ENCODE data around the gene RBSN.

RBSN gene

DNA sequence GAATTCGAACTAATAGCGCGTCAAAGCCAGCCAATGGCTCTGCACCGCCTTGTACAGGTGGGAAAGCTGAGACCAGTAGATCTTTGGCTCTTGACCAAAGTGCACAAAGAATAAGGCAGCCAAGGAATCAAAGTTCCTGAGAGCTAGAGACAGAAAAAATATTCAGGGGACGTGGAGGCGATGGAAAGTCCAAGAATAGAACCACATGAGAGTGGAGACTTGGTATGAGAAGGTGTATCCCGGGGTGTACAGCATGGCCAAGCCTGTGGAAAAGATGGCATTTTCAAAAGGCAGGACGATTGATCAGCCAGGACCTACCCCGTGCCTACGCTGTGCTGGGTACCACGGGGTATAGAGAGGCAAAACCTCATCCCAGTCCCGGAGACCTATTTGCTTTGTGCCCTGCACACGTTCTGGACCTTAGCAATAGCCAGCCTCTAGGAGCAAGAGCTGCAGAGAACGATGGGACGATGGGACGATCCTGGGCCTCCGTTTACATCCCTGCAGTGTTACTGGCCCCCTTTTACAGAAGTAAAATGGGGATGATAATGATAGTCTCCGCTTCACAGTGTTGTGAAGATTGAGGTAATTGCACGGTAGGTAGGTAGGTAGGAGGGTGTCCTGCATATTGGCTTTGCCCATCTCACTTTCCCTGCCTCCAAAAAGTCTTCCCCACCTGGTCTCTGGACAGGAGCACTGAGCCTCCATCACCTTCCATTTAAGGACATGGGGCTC lies 583 bp upstream of the RBSN start:
- no peak for DNase-seq

DNA sequence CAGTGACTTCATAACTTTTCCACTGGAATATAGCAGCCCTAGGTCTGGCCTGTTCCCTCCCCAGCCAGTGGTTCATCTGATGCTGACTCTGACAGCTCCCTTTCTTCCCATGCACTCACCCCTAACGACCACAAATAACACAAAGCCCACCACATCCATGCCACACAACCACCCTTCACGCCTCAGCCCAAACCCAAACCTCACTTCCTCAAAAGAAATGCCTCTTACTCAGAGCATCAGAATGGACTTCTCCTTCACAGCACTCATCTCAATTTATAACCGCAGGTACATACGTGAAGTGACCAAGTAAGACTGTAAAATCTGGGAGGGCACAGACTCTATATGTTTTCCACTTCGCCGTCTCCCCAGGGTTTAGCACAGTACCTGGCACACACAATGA lies 1.1 kb downstream of the RBSN start:
- DNase-seq, result no peak

DNA sequence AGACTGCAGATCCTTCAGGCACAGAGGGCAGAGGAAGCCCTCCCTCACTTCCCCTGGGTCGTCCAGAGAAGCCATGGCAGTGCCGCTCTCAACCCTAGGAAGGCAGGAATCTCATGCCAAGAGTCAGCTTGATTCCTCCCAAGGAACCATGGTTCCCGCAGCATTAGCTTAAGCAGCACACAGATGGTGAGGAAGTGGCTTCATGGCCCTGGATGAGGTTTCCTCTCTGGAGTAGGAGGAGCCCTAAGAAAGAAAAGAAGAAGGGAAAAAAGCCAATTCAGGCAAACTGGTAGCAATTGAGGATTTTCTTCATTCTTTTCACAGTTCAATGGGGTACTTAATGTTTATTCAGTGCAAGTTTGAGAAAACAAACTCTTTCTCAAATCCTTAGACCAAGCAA lies 2.9 kb downstream of the RBSN start:
- DNase-seq, result no peak

DNA sequence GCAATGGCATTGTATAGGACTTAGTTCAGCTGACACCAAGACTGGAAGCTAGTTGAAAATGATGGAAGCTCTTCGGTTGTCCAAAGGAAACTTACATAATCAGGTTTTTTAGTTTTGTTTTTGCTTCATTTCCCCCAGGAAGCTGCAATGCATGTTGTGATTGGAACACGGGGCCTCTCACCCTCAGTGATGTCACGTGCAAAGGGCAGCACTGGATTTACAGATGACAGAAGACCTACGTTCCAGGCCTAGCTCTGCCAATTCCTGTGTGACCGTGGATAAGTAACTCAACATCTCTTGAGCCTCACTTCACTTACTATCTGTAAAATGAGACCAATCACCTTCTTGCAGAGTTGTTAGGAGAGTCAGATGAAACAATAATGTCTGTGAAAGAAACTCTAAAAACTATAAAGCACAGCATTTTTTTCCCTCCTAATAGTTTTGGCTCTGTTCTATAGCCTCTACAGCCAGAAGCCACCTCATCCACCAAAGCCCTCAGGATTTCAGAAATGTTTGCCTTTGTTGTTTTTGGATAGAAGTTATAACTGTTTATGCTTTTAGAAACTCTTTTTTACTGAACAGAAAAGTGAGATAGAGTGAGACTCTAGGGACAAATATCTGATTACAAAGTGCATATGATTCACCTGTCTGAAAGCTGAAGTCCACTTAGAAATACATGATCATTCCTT lies 4.6 kb downstream of the RBSN start:
- DNase-seq, result no peak

DNA sequence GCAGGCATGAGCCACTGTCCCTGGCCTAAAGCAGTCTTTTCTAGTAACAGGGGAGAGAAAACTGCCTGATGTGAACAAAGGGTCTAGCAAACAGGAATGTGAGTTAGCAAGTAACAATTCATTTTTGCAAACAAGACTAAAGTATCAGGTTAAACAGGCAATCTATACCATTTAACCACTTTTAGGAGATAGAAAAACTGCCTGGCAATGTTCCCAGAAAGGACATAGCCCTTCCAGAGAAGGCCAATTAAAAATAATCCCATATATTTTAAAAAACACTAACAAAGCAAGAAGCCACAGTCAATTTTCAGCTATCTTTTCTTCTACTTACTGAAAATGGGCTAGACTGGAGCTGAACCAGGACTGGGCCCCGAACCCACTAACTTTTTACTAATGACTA lies 6.3 kb downstream of the RBSN start:
- no peak for DNase-seq

DNA sequence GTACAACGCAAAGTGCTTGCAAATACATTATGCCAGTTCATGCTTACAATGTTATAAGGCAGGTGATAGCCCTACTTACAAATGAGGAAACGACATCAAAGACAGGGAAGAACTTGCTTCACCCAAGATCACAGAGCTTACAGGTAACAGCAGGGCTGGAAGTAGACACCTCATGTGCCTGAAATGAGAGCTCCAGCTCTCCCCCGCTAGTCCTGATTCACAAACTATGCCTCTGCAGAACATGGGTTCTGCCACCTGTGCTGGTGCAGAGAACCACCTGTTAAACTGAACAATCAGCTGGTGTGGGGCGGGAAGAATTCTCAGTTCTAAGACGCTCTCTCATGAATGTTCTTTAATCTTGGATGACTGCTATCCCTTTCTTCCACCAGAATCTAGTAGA lies 7.4 kb downstream of the RBSN start:
- DNase-seq, result no peak

DNA sequence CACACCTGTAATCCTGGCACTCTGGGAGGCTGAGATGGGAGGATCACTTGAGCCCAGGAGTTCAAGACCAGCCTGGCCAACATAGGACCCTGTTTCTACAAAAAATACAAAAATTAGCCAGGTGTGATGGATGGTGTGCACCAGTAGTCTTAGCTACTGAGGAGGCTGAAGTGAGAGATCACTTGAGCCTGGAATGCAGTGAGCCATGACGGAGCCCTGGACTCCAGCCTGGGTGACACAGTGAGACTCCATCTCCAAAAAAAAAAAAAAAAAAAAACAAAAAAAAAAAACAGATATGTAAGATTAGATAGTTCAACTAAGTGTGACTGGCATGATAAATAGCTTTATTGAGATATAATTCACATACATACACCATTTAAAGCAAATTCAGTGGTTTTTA lies 9.7 kb downstream of the RBSN start:
- no peak for DNase-seq

DNA sequence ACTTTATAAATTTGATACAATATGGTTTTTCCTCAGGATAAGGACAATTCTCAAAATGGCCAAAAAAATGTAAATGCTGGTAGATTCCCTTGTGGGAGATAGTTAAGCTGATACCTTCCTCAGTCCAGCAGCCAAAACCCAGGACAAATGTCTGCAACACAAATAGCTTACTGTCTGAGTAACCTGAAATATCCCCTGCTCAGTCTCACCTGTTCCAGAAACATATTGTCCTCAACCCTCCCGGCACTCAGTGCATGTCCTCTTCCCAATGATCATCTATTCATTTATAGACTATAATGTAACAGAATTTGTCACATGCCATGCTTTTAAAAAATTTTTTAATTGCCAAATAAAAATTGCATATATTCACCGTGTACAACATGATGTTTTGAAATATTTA lies 12.2 kb downstream of the RBSN start:
- no peak for DNase-seq

DNA sequence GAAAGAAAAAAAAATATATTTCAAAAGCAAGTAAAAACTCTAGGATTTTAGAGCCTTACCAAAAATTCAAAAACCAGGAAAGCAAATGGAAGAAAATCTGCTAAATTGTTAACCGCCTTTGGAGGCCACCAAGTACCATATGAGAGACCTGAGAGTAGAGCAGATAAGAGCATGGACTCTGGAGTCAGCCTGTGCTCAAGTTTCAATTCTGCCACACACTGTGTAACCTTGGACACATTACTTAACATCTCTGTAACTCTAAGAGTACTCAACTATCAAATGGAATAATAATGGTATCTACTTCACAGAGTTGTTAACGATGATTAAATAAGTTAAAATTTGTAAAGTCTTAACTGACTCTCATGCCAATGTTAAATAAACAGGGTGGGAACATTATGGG lies 12.7 kb downstream of the RBSN start:
- no peak for DNase-seq

DNA sequence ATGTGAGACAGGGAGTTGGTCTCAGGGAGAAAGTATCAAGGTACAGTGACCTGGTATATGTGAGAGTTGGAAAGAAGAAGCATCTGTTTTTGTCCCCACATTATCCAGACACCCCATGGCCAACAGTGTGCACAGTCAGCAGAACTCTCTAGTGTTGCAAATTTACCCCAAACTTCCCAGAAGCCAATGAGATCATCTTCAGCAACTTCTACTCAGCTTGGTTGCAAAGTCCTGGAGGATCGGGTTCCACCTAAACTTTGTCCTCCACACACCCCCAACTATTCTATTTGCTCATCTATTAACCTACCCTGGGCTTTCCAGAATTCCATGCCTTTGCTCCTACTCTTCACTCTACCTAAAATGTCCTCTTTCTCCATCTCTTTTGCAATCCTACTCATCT lies 15.7 kb downstream of the RBSN start:
- no peak for DNase-seq

DNA sequence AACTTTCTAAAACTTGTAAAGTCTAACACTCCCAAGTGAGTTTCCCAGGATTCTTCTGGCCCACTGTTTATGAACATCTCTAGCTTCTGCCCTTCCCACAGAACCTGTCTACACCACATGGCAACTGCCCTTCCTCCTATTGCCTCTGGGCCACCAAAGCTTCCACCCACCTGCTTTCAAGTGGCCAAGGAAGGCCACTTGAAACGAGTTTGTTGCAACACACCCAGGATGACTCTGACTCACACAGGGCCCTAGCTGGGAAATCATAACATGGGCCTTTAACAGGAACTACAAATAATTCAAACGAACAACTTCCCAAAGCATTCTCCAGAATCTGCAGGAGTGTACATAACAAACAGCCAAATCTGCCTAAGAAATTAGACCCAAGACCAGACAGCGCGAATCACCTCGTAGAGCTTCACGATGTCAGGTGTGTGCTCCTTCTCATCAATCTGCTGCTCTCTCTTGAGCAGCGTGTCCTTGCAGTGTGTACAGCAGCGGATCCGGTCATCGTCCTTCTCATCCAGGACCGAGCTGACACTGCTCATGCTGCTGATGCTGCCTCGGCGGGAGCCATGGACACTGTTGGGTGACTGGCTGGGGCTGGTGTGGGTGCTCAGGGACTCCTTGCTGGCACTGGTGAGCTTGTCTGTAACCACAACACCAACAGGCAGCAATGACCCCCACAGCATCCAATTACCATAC lies 16.8 kb downstream of the RBSN start:
- DNase-seq, result no peak

DNA sequence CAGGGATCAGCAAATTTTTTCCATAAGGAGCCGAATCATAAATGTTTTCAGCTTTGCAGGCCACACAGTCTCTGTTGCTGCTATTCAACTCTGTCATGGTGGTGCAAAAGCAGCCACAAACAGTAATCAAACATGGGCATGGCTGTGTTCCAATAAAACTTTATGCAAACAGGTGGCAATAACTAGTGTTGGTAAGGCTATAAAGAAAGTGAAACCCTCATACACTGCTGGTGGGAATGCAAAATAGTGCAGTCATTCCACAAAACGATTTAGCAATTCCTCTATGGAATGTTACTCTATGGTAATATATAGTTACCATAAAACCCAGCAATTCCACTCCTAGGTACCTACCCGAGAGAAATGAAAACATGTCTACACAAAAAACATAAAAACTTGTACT lies 19.9 kb downstream of the RBSN start:
- DNase-seq, result no peak

DNA sequence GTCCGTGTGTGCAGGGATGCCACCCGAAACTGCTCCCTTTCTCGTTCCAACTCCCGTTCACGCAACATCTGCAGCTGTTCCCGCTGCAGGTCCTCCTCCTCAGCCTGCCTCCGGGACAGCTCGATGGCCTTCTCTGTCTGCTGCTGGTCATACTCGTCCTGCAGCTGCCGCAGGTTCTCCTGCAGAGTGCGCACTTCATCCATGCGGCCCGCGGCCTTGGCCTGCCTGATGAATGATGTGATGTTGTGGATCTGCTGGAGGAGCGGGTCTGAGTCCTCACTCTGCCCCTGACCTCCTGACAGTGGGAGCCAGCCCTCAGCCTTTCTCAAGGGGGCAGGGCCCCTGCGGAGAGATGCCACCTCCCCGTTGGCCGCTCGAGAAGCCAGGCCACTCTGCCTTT lies 24.4 kb downstream of the RBSN start:
- no peak for DNase-seq

DNA sequence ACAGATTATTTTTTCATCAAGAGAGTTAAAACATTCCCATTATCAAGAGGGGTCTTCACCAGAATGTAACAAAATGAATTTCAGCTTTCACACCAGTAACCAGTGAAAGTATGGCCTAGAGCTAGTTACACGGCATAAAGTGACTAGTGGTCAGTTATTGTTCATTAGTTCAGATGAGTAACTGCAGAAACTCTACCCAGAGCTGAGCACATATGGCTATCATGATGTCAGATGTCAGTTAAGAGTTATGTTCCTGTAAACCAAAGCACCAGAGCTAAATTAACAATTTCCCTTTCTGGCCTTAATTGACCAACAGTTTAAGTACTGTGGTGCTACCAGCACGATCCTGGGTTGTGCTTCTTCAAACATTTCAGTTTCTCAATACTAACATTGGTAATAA lies 27.2 kb downstream of the RBSN start:
- DNase-seq, result no peak

DNA sequence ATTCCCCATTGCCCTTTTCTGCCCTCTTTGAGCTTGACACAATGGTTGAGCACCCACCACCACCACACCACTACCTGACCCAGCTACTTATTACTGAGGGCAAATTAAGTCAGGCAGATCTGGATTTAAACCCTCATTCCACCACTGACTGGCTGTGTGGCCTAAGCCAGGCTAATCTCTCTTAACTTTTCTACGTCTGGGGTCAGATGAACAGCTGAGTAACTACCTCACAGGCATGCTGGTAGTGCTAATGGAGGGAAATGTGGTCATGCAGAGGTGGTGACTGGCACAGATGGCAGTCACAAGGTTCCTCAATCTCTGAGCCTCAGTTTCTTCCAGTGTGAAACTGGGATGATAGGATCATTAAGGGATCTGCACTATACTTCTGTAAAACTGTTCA lies 29.5 kb downstream of the RBSN start:
- DNase-seq, result no peak

DNA sequence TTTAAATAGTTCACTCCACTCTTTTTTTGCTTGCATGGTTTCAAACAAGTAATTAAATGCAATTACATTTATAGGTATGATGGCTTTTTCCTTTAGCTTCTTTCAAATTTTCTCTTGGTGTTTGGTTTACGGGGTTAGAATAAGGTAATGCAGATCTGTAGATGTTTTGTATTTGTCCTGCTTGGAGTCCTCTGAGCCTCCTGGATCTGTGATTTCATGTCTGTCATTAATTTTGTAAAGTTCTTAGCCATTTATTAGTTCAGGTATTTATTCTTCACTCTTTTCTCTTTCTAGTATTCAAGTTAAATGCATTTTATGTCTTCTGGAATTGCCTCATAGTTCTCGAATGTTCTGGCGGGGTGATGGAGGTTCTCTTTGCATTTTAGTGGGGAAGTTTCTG lies 32.5 kb downstream of the RBSN start:
- DNase-seq, result no peak

DNA sequence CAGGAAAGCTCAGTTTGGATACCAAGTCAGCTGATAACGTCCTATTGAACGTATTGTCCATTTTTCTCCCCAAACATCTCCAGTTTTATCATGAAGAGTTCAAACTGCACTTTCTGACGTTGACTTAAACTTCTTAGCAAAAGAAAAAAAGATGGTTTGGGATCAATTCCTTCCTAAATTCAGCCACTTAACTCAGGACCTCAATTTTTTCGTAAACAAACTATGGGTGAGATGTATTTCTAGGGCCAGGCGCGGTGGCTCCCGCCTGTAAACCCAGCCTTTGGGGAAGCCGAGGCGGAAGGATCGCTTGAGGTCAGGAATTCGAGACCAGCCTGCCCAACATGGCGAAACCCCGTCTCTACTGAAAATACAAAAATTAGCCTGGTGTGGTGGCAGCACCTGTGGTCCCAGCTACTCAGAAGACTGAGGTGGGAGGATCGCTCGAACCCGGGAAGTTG lies 33.4 kb downstream of the RBSN start:
- DNase-seq, result no peak

DNA sequence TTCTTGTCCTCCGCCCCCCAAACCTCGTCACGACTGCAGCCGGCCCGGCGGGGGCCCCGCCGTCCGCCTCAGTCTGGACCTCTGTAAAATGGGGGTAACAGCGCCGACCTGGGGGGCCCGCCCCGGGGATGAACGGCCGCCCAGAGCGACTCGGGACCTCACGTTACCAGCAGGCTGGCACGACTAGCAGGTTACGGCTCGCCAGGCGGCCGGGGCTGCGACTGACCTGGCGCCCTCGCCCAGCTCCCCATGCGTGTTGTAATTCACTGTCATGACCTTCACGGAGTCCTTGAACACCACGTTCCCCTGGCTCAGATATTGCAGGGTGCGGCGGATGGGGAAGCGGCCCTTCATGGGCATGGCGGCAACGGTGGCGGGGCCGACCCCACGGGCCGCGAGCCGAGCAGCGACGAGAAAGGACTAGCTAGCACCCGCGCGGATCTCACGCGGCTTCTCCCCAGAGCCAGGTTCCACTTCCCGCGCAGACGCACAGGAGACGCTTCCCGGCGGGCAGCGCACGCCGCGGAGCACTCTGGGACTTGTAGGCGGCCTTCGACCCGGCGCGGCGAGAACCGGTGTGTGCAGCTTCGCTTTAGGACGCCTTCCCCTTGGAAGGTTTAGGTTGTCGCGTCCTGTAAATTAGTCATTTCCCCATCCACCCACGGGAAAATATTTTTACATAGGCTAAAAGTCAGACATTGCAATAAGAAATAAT lies 34.0 kb downstream of the RBSN start, which contains the start of gene MRPS25:
Gene MRPS25 (minus strand): TSS at position 481 of the 715 bp plus-strand sequence. CDS start 121 bp downstream, at position 360.
- peak; percentile 72 to 88 for DNase-seq

DNA sequence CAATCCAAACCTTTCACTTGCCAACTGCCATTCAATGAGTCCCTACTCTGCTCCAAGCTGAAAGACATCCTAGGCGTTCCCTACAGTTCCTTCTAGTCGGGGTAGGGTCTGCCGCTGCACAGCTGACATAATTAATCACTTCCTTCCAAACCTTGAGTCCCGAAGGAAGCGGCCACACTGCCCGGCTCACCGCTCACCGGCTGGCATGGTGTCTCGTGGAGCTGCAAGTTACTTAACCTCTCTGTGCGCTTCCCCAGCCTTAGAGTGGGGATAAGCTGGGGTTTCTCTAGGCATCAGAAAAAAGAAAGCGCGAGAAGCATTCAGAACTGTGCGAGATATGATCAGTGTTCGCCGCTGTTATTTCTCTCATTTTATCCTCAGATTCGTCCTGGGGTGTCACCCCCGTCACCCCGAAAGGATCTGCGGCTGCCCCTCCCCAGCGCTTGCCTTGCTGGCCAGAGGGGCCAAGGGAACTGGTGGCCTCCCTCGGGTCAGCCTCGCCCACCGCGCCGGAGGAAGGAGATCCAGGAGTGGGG lies 34.6 kb downstream of the RBSN start:
- DNase-seq, result peak; percentile 3 to 18

DNA sequence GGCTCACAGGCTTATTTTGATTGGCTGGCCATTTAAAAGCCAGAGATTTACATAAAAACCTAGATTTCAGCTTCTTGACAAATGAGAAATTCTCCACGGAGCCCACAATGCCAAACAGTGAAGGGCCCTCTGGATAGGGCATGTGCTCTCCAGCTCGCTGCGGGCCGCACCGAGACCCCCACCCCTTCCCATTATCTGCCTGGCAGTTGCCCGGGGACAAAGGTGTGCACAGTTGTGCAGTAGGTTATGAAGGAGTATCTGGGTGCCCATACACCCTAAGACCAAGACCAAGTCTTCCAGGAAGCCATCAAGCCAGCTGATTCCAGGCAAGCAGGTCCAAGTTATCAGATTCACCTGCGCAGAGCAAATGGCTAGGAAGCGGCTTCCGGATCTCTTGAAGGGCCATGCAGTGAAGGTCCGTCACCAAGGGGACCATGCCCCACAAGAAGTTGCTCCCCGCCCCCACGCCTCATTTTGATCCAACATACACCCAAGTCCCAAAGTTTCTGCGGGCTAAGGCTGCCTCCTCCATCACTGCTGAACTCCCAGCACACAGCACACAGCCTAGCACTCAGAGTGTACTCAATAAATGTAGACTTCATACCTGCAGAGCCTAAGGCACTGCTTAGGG lies 35.2 kb downstream of the RBSN start:
- no peak for DNase-seq

DNA sequence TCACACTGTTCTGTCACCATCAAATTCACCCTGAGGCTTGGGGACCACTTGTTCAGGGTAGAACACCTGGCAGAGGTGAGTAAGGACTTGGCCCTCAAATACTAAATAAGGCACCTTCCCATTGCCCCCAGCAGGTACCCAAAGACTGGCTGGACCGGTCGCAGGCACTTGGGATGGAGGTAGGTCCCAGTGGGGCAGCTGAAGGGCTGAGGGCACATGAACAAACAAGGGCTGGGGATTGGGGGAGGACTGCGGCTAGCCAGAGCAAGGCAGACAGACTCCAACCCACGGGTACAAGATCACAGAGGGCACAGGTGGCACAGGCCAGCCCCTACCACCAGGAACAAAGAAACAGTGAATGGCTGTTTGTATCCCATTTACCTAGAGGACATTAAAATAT lies 35.7 kb downstream of the RBSN start:
- no peak for DNase-seq

DNA sequence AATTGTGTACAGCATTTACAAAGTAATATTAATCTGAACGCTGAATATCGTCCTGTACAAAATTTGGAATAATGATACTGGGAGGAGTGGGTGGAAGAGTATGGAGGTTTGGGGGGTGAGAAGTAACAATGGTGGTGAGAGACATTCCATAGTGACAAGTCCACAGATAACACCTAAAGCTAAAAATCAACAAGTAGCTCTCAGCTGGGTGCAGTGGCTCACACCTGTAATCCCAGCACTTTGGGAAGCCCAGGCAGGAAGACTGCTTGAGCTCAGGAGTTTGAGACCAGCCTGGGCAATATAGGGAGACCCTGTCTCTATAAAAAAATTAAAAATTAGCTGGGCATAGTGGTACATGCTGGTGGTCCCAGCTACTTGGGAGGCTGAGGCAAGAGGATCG lies 38.9 kb downstream of the RBSN start:
- DNase-seq, result no peak

All from NCI-H2081 (cell line).